HG03432 (cell line): ENCODE results near the gene PRTN3.

Experiments
- ATAC-seq: cut with Tn5 transposase; IDR thresholded peaks from one replicate; pipeline ENCODE4 v1.9.1; 2021; ENCODE audit warnings: mild to moderate bottlenecking, moderate library complexity; ENCODE audit not compliant: unreplicated experiment

The PRTN3 gene

GRCh38 chr19:802498-803098, 38.2 kb upstream of the PRTN3 start:
- ATAC-seq = no peak

- no peak for ATAC-seq
Observed at GRCh38 chr19:803099-803561, 37.7 kb upstream of the PRTN3 start.

GRCh38 chr19:803686-804418, 36.9 kb upstream of the PRTN3 start:
- ATAC-seq = no peak

GRCh38 chr19:804419-805165, 36.2 kb upstream of the PRTN3 start:
- no peak for ATAC-seq

- ATAC-seq = no peak
Observed at GRCh38 chr19:805166-805551, 35.6 kb upstream of the PRTN3 start.

- ATAC-seq = no peak
Observed at GRCh38 chr19:805600-806550, 34.9 kb upstream of the PRTN3 start.

- no peak for ATAC-seq
Observed at GRCh38 chr19:806815-807421, 33.9 kb upstream of the PRTN3 start.

- ATAC-seq = no peak
Observed at GRCh38 chr19:807627-808422, 33.0 kb upstream of the PRTN3 start.

- no peak for ATAC-seq
Observed at GRCh38 chr19:808423-808775, 32.4 kb upstream of the PRTN3 start.

GRCh38 chr19:810077-810855, 30.5 kb upstream of the PRTN3 start:
- no peak for ATAC-seq

GRCh38 chr19:810883-811489, 29.8 kb upstream of the PRTN3 start:
- no peak for ATAC-seq

GRCh38 chr19:811506-812048, 29.2 kb upstream of the PRTN3 start:
- ATAC-seq = no peak

- ATAC-seq = no peak
Observed at GRCh38 chr19:812049-812746, 28.6 kb upstream of the PRTN3 start.

GRCh38 chr19:812747-813218, 28.0 kb upstream of the PRTN3 start:
- no peak for ATAC-seq

- ATAC-seq = no peak
Observed at GRCh38 chr19:813219-814151, 27.3 kb upstream of the PRTN3 start.
